WTC11 (cell line): ENCODE data around the gene MAPK12. TPM values are rescaled to one million over a fixed set of nuclear protein-coding genes. Genes with fewer than 3 reads are reported as not detected.
A peak's percentile ranks its signal among the peaks of the same experiment; 100 is the strongest.

ENCODE experiments used
- ATAC-seq: fragments of 200-7000 bp; cut with Tn5 transposase; 2 replicates; pipeline ENCODE4 v1.10.0; 2021; ENCODE audit warnings: mild to moderate bottlenecking, moderate library complexity
- CTCF ChIA-PET: fragments of 300-600 bp; sonication (Branson Sonifier 250); formaldehyde crosslinking; loops from one replicate; lab custom pipeline; 2021; ENCODE audit warnings: antibody characterized with exemption; lab: Charles Lee
- POLR2A ChIA-PET: fragments of 350-600 bp; sonication (Branson Sonifier 250); formaldehyde crosslinking; loops from one replicate; lab custom pipeline; 2021; ENCODE audit warnings: antibody characterized with exemption; lab: Charles Lee
- DNase-seq: peaks from one replicate; pipeline ENCODE4 v3.0.0; 2021; ENCODE audit warnings: low spot score
- H3K27ac Mint-ChIP-seq: 2 replicates; pipeline ENCODE4 v1.8.0; 2021; ENCODE audit warnings: mixed read lengths
- H3K27me3 Mint-ChIP-seq: 2 replicates; pipeline ENCODE4 v1.8.0; 2021; ENCODE audit warnings: low read depth, mild to moderate bottlenecking, moderate library complexity, mixed read lengths
- H3K36me3 Mint-ChIP-seq: 2 replicates; pipeline ENCODE4 v1.8.0; 2021; ENCODE audit warnings: mixed read lengths
- H3K4me1 Mint-ChIP-seq: 2 replicates; pipeline ENCODE4 v1.8.0; 2022; ENCODE audit warnings: mixed read lengths
- H3K4me3 Mint-ChIP-seq: 2 replicates; pipeline ENCODE4 v1.8.0; 2021; ENCODE audit warnings: mild to moderate bottlenecking, moderate library complexity, mixed read lengths
- H3K9me3 Mint-ChIP-seq: 2 replicates; pipeline ENCODE4 v1.8.0; 2021; ENCODE audit warnings: mixed read lengths
- ATF2 ChIP-seq: sonication (generic); formaldehyde crosslinking; IDR thresholded peaks from 2 replicates; pipeline ENCODE4 v1.8.1; 2022; ENCODE audit warnings: low read depth, missing genetic modification reagents, borderline replicate concordance
- ATF6 ChIP-seq: sonication (generic); formaldehyde crosslinking; IDR thresholded peaks from 2 replicates; pipeline ENCODE4 v1.8.1; 2023; ENCODE audit warnings: mild to moderate bottlenecking, missing genetic modification reagents
- CTCF ChIP-seq: fragments of 200-600 bp; IDR thresholded peaks from 2 replicates; pipeline ENCODE4 v1.8.0; 2022; ENCODE audit warnings: antibody characterized with exemption
- E2F4 ChIP-seq: sonication (generic); formaldehyde crosslinking; IDR thresholded peaks from 2 replicates; pipeline ENCODE4 v1.8.1; 2022; ENCODE audit warnings: low read depth, mild to moderate bottlenecking, moderate library complexity, missing genetic modification reagents, borderline replicate concordance
- E2F5 ChIP-seq: sonication (generic); formaldehyde crosslinking; IDR thresholded peaks from 2 replicates; pipeline ENCODE4 v1.8.1; 2022; ENCODE audit warnings: mild to moderate bottlenecking, moderate library complexity, missing genetic modification reagents
- ELF4 ChIP-seq: sonication (generic); formaldehyde crosslinking; IDR thresholded peaks from 2 replicates; pipeline ENCODE4 v1.8.1; 2022; ENCODE audit warnings: low read depth, mild to moderate bottlenecking, moderate library complexity, missing genetic modification reagents
- ESRRA ChIP-seq: sonication (generic); formaldehyde crosslinking; IDR thresholded peaks from 2 replicates; pipeline ENCODE4 v1.8.1; 2022; ENCODE audit warnings: mild to moderate bottlenecking, missing genetic modification reagents, borderline replicate concordance
- FOXP1 ChIP-seq: sonication (generic); formaldehyde crosslinking; IDR thresholded peaks from 2 replicates; pipeline ENCODE4 v1.8.0; 2022; ENCODE audit warnings: missing genetic modification reagents, mild to moderate bottlenecking, moderate library complexity, borderline replicate concordance
- HMGXB4 ChIP-seq: sonication (generic); formaldehyde crosslinking; IDR thresholded peaks from 2 replicates; pipeline ENCODE4 v1.8.1; 2023; ENCODE audit warnings: mild to moderate bottlenecking, moderate library complexity, missing genetic modification reagents
- IRF2 ChIP-seq: sonication (generic); formaldehyde crosslinking; IDR thresholded peaks from 2 replicates; pipeline ENCODE4 v1.8.0; 2022; ENCODE audit warnings: low read depth, missing genetic modification reagents, borderline replicate concordance
- MAX ChIP-seq: sonication (generic); formaldehyde crosslinking; IDR thresholded peaks from 2 replicates; pipeline ENCODE4 v1.8.0; 2022; ENCODE audit warnings: mild to moderate bottlenecking, missing genetic modification reagents
- NR1H2 ChIP-seq: sonication (generic); formaldehyde crosslinking; IDR thresholded peaks from 2 replicates; pipeline ENCODE4 v1.9.0; 2021; ENCODE audit warnings: mild to moderate bottlenecking, moderate library complexity, missing genetic modification reagents
- NR2C2 ChIP-seq: sonication (generic); formaldehyde crosslinking; IDR thresholded peaks from 2 replicates; pipeline ENCODE4 v1.8.0; 2022; ENCODE audit warnings: mild to moderate bottlenecking, missing genetic modification reagents
- NR3C1 ChIP-seq: sonication (generic); formaldehyde crosslinking; conservative IDR thresholded peaks from 2 replicates; pipeline ENCODE4 v1.8.1; 2023; ENCODE audit warnings: low read depth, mild to moderate bottlenecking, missing genetic modification reagents
- OVOL2 ChIP-seq: fragments of 250-450 bp; sonication (Bioruptor Pico); IDR thresholded peaks from 2 replicates; pipeline ENCODE4 v1.9.0; 2021; ENCODE audit warnings: mild to moderate bottlenecking, borderline replicate concordance
- STAT6 ChIP-seq: sonication (generic); formaldehyde crosslinking; conservative IDR thresholded peaks from 2 replicates; pipeline ENCODE4 v1.8.1; 2023; ENCODE audit warnings: mild to moderate bottlenecking, low read depth, missing genetic modification reagents, moderate library complexity
- TEAD4 ChIP-seq: sonication (generic); formaldehyde crosslinking; IDR thresholded peaks from 2 replicates; pipeline ENCODE4 v1.8.0; 2022; ENCODE audit warnings: mild to moderate bottlenecking, missing genetic modification reagents
- ZBTB21 ChIP-seq: sonication (generic); formaldehyde crosslinking; IDR thresholded peaks from 2 replicates; pipeline ENCODE4 v1.8.1; 2023; ENCODE audit warnings: mild to moderate bottlenecking, missing genetic modification reagents, borderline replicate concordance
- ZNF671 ChIP-seq: fragments of 250-450 bp; sonication (Bioruptor Pico); IDR thresholded peaks from 2 replicates; pipeline ENCODE4 v1.8.0; 2021; ENCODE audit warnings: mild to moderate bottlenecking
- total RNA-seq: library from RNA; stranded (reverse); gene quantifications from 3 replicates; pipeline ENCODE4 v1.2.3, GENCODE V29; 2021

The MAPK12 gene
- total RNA-seq, 1 experiment from 2014 or later, result 31.0 TPM

- TF ChIP-seq E2F5 (CRISPR knock-in tag), result no peak
- TF ChIP-seq MAX (CRISPR knock-in tag), result 0 out of 2 replicates have a peak, but pooled peaks have one; percentile 14
- no peak for TF ChIP-seq E2F4 (CRISPR knock-in tag)
- TF ChIP-seq ESRRA (CRISPR knock-in tag), result no peak
- TF ChIP-seq FOXP1, result no peak
- peak; percentile 75 for TF ChIP-seq CTCF
- no peak for TF ChIP-seq NR3C1 (CRISPR knock-in tag)
- no peak for TF ChIP-seq TEAD4 (CRISPR knock-in tag)
- no peak for TF ChIP-seq NR1H2 (CRISPR knock-in tag)
- no peak for TF ChIP-seq ZBTB21 (CRISPR knock-in tag)
- TF ChIP-seq NR2C2 (CRISPR knock-in tag), result no peak
- TF ChIP-seq HMGXB4, result 0 out of 2 replicates have a peak, but pooled peaks have one; percentile 38
- TF ChIP-seq, all 79 proteins: peak for 3
- POLR2A ChIA-PET, result no interaction called here
- H3K27me3 Mint-ChIP-seq, result peaks cover 8% of the 10 kb centered on the region
- H3K4me1 Mint-ChIP-seq, result no peaks in the 10 kb centered on the region
- ATAC-seq (peak; percentile 6; the same call in 1 of the 2 replicates), DNase-seq (peak; percentile 39)
- no peak overlapping the region for H3K4me3 Mint-ChIP-seq
- H3K9me3 Mint-ChIP-seq, result no peaks in the 10 kb centered on the region
- CTCF ChIA-PET, result interaction anchor here (0.6 to 2.4 kb wide), 14 partner anchors 9 to 326 kb away, joined by 3 to 37 read pairs (median 5); partner anchors contain the start of genes DENND6B and MAPK12
- H3K27ac Mint-ChIP-seq, result no peak overlapping the region
- H3K36me3 Mint-ChIP-seq, result peaks cover 43% of the 10 kb centered on the region
Measured at GRCh38 chr22:50276143-50276542, 14.7 kb upstream of the MAPK12 start.

GRCh38 chr22:50275181-50276055 lies 13.9 kb upstream of the MAPK12 start:
- H3K27ac Mint-ChIP-seq, result no peak overlapping the region
- ChIA-PET POLR2A (no interaction called here), CTCF (interaction anchor here (1.0 to 2.4 kb wide), 4 partner anchors 9 to 51 kb away, joined by 5 to 37 read pairs (median 18); partner anchors contain the start of gene DENND6B)
- no peak for TF ChIP-seq ZNF671
- TF ChIP-seq ELF4, result no peak
- TF ChIP-seq ATF6 (CRISPR knock-in tag), result no peak
- TF ChIP-seq ATF2 (CRISPR knock-in tag), result no peak
- TF ChIP-seq STAT6 (CRISPR knock-in tag), result no peak
- TF ChIP-seq IRF2, result no peak
- TF ChIP-seq OVOL2, result no peak
- no peak for TF ChIP-seq NR2C2 (CRISPR knock-in tag)
- no peak for TF ChIP-seq FOXP1
- no peak for DNase-seq
- H3K4me3 Mint-ChIP-seq, result no peak overlapping the region
- H3K36me3 Mint-ChIP-seq, result peaks cover 37% of the 10 kb centered on the region
- ATAC-seq, result no peak
- H3K9me3 Mint-ChIP-seq, result no peaks in the 10 kb centered on the region
- no peaks in the 10 kb centered on the region for H3K4me1 Mint-ChIP-seq
- H3K27me3 Mint-ChIP-seq, result peaks cover 15% of the 10 kb centered on the region
